NCI-H1436 treated with DMSO at 0.1 percent for 48 hours (cell line): Measurements from ENCODE around the gene RIMS4.
"Not testable (repeated sequence)": the region's sequence is repeated elsewhere in the genome, so short reads cannot be mapped to it uniquely, and the experiment has no call there.

Source experiments
- DNase-seq: peaks from one replicate; lab custom pipeline; 2025; lab: John Stamatoyannopoulos, UW

RIMS4 gene

DNA sequence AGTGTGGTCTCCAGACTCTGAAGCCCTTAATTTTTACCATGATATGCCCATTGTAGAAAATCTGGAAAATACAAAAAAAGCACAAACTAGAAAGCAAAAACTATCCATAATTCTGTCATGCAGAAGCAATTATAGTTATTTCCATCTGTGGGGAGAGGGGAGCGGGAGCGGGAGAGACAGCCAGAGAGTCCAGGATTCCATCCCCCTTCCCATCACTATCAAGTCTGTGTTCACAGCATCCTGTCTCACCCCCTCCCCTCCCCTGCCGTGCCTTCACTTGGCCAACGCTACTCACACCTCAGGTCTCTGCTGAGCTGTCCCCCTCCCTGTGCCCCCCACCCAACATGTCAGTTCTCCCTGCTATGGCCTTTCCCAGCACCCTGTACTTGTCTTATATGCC lies 14.5 kb downstream of the RIMS4 start:
- DNase-seq: no peak

GRCh38 chr20:44792796-44793195 lies 17.6 kb downstream of the RIMS4 start:
- no peak for DNase-seq

GRCh38 chr20:44790638-44791393 lies 19.5 kb downstream of the RIMS4 start:
- no peak for DNase-seq

DNA sequence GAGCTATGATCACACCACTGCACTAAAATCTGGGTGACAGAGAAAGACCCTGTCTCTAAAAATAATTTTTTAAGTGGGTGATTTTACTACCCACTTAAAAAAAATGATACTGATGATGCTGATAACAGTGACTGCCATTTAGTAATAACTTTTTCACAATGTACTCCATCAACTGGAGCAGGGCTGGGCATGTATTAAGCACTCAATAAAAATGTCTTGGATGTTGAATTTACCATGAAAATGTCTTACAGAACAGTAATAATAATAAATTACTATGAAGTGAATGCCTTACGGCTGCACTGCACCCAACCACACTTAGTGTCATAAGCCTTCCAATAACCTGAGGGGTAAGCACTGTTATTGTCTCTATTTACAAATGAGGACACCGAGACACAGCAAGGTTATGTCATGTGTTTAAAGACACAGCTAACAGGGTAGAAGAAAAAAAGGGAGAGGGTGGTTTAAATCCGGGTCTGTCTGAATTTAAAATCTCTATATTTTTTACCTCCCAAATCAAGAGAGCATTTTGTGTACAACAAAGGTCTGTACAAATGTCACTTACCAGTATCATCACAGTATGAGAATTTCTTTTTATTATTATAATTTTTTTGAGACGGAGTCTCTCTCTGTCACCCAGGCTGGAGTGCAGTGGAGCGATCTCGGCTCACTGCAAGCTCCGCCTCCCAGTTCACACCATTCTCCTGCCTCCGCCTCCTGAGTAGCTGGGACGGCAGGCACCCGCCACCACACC lies 21.5 kb downstream of the RIMS4 start:
- DNase-seq: no peak

- DNase-seq: no peak
These were observed 23.0 kb downstream of the RIMS4 start for GRCh38 chr20:44787299-44787698.

DNA sequence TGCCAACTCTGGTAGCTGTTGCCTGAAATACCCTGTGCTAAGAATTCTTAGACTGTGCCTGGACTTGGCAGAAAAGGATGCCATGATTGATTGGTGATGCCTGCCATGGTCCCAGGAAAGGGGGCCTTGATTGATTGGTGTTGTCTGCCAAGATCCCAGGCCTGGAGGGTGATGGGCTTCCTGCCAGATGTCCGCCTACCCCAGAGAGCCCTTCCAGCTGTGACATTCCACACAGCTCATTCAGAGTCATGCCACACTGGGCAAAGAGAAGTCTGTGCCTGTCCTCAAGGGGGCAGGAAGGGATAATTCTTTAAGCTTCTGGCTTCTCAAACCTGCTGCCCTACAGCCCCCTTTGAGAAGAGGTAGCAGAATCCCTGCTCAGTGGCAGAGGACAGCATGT lies 24.6 kb downstream of the RIMS4 start:
- DNase-seq: no peak

- no peak for DNase-seq
These were observed 25.7 kb downstream of the RIMS4 start for GRCh38 chr20:44784688-44785087.

DNA sequence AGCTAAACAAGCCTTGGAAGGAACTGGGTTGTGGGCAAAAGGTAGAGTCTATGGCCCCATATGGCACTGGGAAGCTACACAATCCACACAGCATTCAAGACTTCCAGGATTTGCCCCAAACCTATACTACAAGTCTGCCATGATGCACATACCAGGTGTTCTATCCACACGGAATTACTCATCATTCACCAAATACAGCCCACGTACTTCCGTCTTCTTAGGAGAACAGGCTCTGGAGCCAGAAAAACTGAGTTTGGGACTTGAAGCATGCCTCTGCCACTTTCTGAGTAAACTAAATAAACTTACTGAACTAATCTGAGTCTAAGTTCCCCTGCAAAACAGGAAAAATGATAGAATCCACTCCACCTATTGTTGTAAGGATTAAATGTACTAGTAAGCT lies 28.6 kb downstream of the RIMS4 start:
- DNase-seq: no peak

DNA sequence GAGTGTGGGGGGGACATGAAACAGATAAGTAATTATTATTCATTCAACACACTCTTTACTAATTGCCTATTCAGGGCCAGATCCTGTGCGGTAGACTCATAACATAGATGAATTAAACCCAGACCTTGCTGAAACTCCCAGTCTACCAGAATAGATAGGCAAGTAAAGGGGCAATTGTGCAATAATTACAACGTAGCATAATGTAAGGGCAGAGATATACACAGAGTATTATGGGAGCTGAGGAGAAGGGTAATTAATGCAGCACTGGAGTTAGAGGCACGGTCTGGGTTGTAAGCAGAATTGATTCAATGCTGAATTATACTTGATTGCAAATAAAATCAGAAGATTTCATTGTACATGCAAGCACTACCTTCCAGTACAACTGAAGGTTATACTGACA lies 29.2 kb downstream of the RIMS4 start:
- DNase-seq: no peak

GRCh38 chr20:44780226-44780625 lies 30.1 kb downstream of the RIMS4 start:
- DNase-seq: no peak

DNA sequence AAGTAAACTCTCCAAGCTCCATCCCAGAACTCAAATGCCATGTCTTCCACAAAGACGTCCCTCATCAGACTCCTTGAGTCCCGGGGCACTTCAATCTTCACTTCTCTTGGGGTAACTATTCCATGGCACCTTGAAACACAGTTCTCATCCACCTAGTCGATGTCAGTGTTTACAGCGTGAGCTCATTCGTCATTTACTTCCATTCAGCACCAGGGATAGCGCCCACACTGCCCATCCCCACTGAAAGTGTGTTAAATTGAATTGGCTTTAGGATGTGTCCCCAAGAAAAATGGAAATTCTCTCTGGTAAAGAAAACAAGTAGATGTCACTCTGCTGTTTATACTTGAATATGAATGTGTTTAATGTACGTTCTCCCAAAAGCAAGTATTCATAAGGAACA lies 33.4 kb downstream of the RIMS4 start:
- DNase-seq: no peak

DNA sequence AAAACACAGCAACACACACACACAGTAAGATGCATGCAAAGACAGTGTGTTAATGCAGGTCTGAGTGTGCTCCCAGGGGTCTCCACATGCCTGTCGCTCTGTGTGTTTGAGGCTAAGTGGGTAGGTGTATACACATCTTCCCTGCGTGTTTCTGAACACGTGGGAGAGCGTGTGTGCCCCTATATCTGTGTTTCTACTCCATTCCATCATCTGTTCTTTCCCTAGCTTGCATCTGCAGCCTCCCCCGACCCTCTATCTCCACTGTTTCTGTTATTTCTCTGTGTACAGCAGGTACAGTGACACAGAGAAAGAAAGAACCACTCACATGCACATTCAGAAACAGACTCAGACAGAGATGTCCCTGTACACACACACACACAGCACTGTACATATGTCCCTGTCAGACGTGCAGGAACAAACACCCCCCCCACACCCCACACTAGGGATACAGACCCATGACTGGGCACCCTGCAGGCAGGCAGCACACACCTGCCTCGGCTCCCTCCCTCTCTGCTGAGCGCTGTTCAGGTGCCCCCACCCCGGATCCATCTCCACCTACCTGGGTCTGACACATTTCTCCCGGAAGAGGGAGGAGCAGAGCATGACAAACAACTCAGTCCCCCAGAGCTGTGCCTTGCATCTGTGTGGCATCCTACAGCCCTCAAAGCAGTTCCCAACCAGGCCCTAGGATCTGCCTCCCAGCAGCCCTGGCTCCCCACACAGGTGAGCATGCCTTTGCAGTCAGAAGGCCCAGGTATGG lies 37.1 kb downstream of the RIMS4 start:
- DNase-seq: no peak

- DNase-seq: no peak
These were observed 37.7 kb downstream of the RIMS4 start for GRCh38 chr20:44772636-44773035.

DNA sequence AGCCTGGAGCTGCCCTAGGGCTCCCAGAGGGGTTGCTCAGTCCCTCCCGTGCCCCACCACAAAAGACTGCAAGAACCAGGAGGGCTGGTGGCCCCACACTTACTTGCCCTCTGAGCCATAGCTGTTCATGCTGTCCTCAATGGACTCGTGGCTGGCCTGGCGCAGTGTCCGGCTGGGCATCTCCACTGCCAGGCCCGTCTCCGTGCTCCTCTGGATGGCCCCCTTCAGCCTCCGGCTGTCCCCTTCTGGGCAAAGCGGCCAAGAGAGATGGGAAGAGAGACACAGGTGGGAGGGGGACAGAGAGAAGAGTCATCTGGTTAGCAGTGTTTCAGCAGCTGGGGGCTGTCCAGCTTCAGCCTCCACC lies 39.2 kb downstream of the RIMS4 start:
- no peak for DNase-seq

GRCh38 chr20:44770484-44771171 lies 39.7 kb downstream of the RIMS4 start:
- DNase-seq: no peak

- DNase-seq: no peak
These were observed 40.9 kb downstream of the RIMS4 start for GRCh38 chr20:44769481-44769863.

DNA sequence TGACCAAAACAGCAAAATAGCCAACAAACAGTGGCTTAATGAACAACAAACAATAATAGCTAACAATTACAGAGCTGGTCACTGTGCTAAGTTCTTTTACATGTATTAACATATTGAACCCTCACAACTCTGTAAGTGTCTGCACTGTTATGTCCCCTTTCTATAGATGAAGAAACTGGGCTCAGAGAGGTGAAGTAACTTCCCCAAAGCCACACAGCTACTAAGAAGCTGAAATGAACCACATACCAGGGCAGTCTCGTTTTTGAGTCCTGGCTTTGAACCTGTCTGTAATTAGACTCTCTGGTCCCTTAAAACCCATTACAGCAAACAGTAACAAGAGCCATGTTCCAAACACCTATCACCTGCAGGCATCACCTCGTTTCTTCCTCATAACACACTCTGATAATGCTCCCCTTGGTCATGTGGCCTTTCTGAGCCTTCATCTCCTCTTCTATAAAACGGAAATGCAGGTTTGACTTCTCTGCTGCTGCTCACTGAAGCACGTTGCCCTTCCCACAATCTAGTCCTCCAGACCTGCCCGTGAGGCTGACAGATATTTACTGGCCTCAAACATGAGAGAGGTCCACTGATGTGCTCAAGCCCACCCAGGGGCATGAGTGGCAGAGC lies 41.4 kb downstream of the RIMS4 start:
- DNase-seq: no peak

DNA sequence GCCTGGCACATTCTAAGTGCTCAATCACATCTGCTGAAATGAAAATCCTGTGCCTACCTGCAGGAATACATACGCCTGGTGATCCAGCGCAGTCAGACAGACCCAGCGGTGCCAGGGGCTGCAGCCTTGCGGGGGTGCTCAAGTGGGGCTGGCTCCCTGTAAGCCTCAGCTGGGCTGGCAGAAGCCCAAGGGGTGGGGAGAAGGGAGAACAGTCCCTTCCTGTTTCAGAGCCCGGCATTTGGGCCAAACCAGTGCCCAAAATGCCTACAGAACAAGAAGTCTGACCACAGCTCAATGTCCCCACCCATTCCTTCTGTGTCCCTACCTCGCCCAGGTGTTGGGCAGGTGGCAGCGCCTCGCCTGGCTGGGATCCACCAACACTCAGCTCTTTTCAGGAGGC lies 42.1 kb downstream of the RIMS4 start:
- no peak for DNase-seq

GRCh38 chr20:44765701-44766347 lies 44.5 kb downstream of the RIMS4 start:
- no peak for DNase-seq

GRCh38 chr20:44765091-44765490 lies 45.3 kb downstream of the RIMS4 start:
- no peak for DNase-seq

DNA sequence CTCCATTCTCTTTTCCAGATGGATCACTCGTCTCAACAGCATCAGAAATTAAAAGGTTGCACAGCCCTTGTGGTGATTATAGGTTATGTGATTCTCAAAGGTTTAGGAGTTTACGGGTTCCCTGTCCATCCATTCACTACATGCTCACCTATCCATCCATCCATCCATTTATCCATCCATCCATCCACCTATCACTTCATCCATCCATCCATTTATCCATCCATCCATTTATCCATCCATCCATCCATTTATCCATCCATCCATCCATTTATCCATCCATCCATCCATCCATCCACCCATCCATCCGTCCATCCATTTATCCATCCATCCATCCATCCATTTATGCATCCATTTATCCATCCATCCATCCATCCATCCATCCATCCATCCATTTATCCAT lies 46.5 kb downstream of the RIMS4 start:
- DNase-seq: not testable (repeated sequence)
